ENCODE measurements around the gene SMCO2. TPM values are rescaled to one million over a fixed set of nuclear protein-coding genes. Genes with fewer than 3 reads are reported as not detected.
"Not testable (repeated sequence)": the region's sequence is repeated elsewhere in the genome, so short reads cannot be mapped to it uniquely, and the experiment has no call there.

SMCO2 gene
- total and polyA plus RNA-seq, 4 donors: 0.40 to 2.2 (median 1.2) TPM

- Histone ChIP-seq H3K27ac (ENCODE audit: low read depth, low read length) (no peak overlapping the region), H3K4me1 (ENCODE audit: control insufficient read depth, insufficient read depth, low read length) (no peaks in the 10 kb centered on the region), H3K27me3 (ENCODE audit: control insufficient read depth, insufficient read depth, low read length) (no peaks in the 10 kb centered on the region), H3K36me3 (ENCODE audit: control insufficient read depth, insufficient read depth, low read length) (no peaks in the 10 kb centered on the region), H3K4me3 (ENCODE audit: low read depth, low read length) (no peak overlapping the region), H3K9me3 (ENCODE audit: control insufficient read depth, insufficient read depth, low read length) (no peaks in the 10 kb centered on the region)
- WGBS (ENCODE audit: insufficient coverage): 82% methylated on average over 2 of the region's 5 CpGs
- no peak for DNase-seq (ENCODE audit: low read depth in 4 of 6, low spot score in 6 of 6)
These were observed 96.1 kb downstream of the SMCO2 start for GRCh38 chr12:27542628-27543027.

GRCh38 chr12:27544858-27545257 lies 98.3 kb downstream of the SMCO2 start:
- H3K27ac ChIP-seq (ENCODE audit: low read depth, low read length); H3K9me3 ChIP-seq (ENCODE audit: control insufficient read depth, insufficient read depth, low read length); H3K27me3 ChIP-seq (ENCODE audit: control insufficient read depth, insufficient read depth, low read length); H3K4me3 ChIP-seq (ENCODE audit: low read depth, low read length); DNase-seq (ENCODE audit: low read depth in 4 of 6, low spot score in 6 of 6); H3K36me3 ChIP-seq (ENCODE audit: control insufficient read depth, insufficient read depth, low read length); H3K4me1 ChIP-seq (ENCODE audit: control insufficient read depth, insufficient read depth, low read length): not testable (repeated sequence)
- no CpG with 5 or more reads among the region's 1 CpG for WGBS (ENCODE audit: insufficient coverage)

GRCh38 chr12:27545665-27546064 lies 99.1 kb downstream of the SMCO2 start:
- H3K27ac ChIP-seq (ENCODE audit: low read depth, low read length): no peak overlapping the region
- H3K27me3 ChIP-seq (ENCODE audit: control insufficient read depth, insufficient read depth, low read length): no peaks in the 10 kb centered on the region
- H3K4me1 ChIP-seq (ENCODE audit: control insufficient read depth, insufficient read depth, low read length): peaks cover 3% of the 10 kb centered on the region
- no peak overlapping the region for H3K4me3 ChIP-seq (ENCODE audit: low read depth, low read length)
- H3K36me3 ChIP-seq (ENCODE audit: control insufficient read depth, insufficient read depth, low read length): no peaks in the 10 kb centered on the region
- 91% methylated on average over 3 of the region's 9 CpGs for WGBS (ENCODE audit: insufficient coverage)
- DNase-seq (ENCODE audit: low read depth in 4 of 6, low spot score in 6 of 6): no peak
- no peaks in the 10 kb centered on the region for H3K9me3 ChIP-seq (ENCODE audit: control insufficient read depth, insufficient read depth, low read length)

- DNase-seq (ENCODE audit: low read depth in 4 of 6, low spot score in 6 of 6): no peak
- H3K27ac ChIP-seq (ENCODE audit: low read depth, low read length): no peak overlapping the region
- 100% methylated on average over 2 of the region's 5 CpGs for WGBS (ENCODE audit: insufficient coverage)
These were observed 101.1 kb downstream of the SMCO2 start for GRCh38 chr12:27547592-27547991.

DNA sequence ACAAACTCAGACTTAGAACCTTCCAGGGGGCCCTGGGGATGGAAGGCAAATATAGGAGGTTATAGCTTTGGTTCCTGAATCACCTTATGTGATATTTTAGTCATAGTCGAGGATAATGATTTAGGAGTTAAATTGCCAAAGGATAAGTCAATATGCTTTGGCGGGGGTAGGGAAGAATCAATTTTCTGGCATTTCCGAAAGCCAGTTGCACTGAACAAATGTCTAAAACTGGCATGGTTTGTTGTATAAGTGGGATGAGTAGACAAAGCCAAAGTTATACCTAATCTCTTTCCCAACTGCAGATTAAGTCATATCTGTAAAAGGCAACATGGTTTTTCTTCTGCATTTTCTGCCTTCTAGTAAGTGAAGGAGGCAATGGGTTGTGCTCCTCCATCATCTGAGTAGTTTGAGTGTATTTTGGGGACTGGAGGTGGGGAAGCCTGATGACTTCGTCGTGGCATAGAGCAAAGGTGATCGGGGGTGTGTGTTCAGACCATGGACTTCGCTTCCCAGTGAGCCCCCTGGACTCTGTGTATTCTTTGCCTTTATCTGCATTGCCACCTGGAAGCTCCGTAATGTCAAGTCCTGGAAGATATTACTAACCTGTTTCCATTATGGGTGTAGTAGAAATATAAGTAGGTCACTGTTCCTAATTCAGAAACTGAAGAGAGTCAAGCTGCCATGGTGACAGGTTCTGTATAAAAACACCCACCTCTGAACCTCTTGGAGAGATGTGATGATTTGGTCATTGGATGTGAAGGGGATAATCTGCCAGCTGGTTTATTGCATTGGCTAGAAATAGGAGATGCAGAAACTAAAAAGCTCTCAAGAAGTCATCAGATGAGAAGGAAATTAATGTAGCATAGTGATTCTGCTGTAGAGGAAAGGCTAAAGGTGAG lies 102.0 kb downstream of the SMCO2 start:
- no peak overlapping the region for H3K4me3 ChIP-seq (ENCODE audit: low read depth, low read length)
- H3K9me3 ChIP-seq (ENCODE audit: control insufficient read depth, insufficient read depth, low read length): no peaks in the 10 kb centered on the region
- H3K36me3 ChIP-seq (ENCODE audit: control insufficient read depth, insufficient read depth, low read length): no peaks in the 10 kb centered on the region
- WGBS (ENCODE audit: insufficient coverage): 94% methylated on average over 6 of the region's 8 CpGs
- H3K27me3 ChIP-seq (ENCODE audit: control insufficient read depth, insufficient read depth, low read length): no peaks in the 10 kb centered on the region
- DNase-seq (ENCODE audit: low read depth in 4 of 6, low spot score in 6 of 6): no peak
- no peak overlapping the region for H3K27ac ChIP-seq (ENCODE audit: low read depth, low read length)
- H3K4me1 ChIP-seq (ENCODE audit: control insufficient read depth, insufficient read depth, low read length): peaks cover 15% of the 10 kb centered on the region

More at GRCh38 chr12:27547592-27547991, 101.1 kb downstream of the SMCO2 start:
- H3K4me3 ChIP-seq (ENCODE audit: low read depth, low read length): no peak overlapping the region
- peaks cover 9% of the 10 kb centered on the region for H3K4me1 ChIP-seq (ENCODE audit: control insufficient read depth, insufficient read depth, low read length)
- H3K9me3 ChIP-seq (ENCODE audit: control insufficient read depth, insufficient read depth, low read length): no peaks in the 10 kb centered on the region
- H3K27me3 ChIP-seq (ENCODE audit: control insufficient read depth, insufficient read depth, low read length): no peaks in the 10 kb centered on the region
- no peaks in the 10 kb centered on the region for H3K36me3 ChIP-seq (ENCODE audit: control insufficient read depth, insufficient read depth, low read length)

DNA sequence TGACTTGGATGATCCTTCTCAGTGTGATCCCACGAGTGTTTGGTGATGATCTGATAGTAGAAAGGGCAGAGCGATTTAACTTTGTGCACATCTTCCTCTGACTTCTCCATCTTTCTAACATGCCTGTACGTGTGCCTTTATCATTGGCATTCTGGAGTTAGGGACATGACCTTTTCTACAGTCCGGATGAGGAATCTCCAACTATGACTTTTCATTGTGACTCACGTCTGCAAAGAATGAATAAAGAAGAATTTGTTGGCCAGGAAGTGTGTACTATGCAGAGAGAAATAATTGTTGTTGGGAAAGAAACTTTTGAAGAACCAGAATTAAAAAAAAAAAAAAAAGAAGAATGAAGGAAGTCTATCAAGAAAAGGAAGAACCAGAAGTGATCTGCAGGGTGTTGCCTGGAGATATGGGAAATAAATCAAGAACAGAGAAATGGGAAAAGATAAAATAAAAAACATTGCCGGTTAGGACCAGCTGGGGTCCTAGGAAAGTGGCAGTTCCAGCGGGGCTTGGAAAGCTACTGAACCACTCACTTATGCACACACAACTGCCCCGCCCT lies 102.8 kb downstream of the SMCO2 start:
- Histone ChIP-seq H3K27me3 (ENCODE audit: control insufficient read depth, insufficient read depth, low read length) (no peaks in the 10 kb centered on the region), H3K4me1 (ENCODE audit: control insufficient read depth, insufficient read depth, low read length) (peaks cover 15% of the 10 kb centered on the region), H3K36me3 (ENCODE audit: control insufficient read depth, insufficient read depth, low read length) (no peaks in the 10 kb centered on the region), H3K9me3 (ENCODE audit: control insufficient read depth, insufficient read depth, low read length) (no peaks in the 10 kb centered on the region), H3K27ac (ENCODE audit: low read depth, low read length) (peak overlapping the region; percentile 12), H3K4me3 (ENCODE audit: low read depth, low read length) (no peak overlapping the region)
- DNase-seq (ENCODE audit: low read depth in 4 of 6, low spot score in 6 of 6): no peak
- WGBS (ENCODE audit: insufficient coverage): 60% methylated on average over 1 of the region's 8 CpGs

GRCh38 chr12:27549801-27550652 lies 103.5 kb downstream of the SMCO2 start:
- WGBS (ENCODE audit: insufficient coverage): 75% methylated on average over 5 of the region's 12 CpGs
- DNase-seq (ENCODE audit: low read depth in 4 of 6, low spot score in 6 of 6): peak in 2 of 6 donors; percentile 10 to 38
- Histone ChIP-seq H3K27me3 (ENCODE audit: control insufficient read depth, insufficient read depth, low read length) (no peaks in the 10 kb centered on the region), H3K4me1 (ENCODE audit: control insufficient read depth, insufficient read depth, low read length) (peaks cover 15% of the 10 kb centered on the region), H3K9me3 (ENCODE audit: control insufficient read depth, insufficient read depth, low read length) (no peaks in the 10 kb centered on the region), H3K4me3 (ENCODE audit: low read depth, low read length) (no peak overlapping the region), H3K36me3 (ENCODE audit: control insufficient read depth, insufficient read depth, low read length) (no peaks in the 10 kb centered on the region), H3K27ac (ENCODE audit: low read depth, low read length) (peak overlapping the region; percentile 22)

DNA sequence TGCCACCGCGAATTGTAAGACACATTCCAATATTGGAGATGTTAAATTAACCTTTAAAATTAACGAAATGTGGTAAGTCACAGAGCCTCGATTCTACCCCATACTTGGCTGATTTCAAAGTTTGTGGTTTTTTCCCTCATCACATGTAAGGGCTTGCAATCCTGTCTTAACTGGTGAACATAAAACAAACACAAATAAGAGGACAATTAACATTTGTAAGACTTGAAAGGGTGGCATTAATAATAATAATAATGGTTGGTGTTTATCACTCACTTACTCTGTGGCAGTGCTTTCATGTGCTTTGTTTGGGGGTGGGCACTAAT lies 104.1 kb downstream of the SMCO2 start:
- peaks cover 15% of the 10 kb centered on the region for H3K4me1 ChIP-seq (ENCODE audit: control insufficient read depth, insufficient read depth, low read length)
- H3K9me3 ChIP-seq (ENCODE audit: control insufficient read depth, insufficient read depth, low read length): no peaks in the 10 kb centered on the region
- no peaks in the 10 kb centered on the region for H3K36me3 ChIP-seq (ENCODE audit: control insufficient read depth, insufficient read depth, low read length)
- no peaks in the 10 kb centered on the region for H3K27me3 ChIP-seq (ENCODE audit: control insufficient read depth, insufficient read depth, low read length)
- no peak overlapping the region for H3K4me3 ChIP-seq (ENCODE audit: low read depth, low read length)
- DNase-seq (ENCODE audit: low read depth in 4 of 6, low spot score in 6 of 6): no peak
- H3K27ac ChIP-seq (ENCODE audit: low read depth, low read length): no peak overlapping the region
- no CpG with 5 or more reads among the region's 4 CpGs for WGBS (ENCODE audit: insufficient coverage)

DNA sequence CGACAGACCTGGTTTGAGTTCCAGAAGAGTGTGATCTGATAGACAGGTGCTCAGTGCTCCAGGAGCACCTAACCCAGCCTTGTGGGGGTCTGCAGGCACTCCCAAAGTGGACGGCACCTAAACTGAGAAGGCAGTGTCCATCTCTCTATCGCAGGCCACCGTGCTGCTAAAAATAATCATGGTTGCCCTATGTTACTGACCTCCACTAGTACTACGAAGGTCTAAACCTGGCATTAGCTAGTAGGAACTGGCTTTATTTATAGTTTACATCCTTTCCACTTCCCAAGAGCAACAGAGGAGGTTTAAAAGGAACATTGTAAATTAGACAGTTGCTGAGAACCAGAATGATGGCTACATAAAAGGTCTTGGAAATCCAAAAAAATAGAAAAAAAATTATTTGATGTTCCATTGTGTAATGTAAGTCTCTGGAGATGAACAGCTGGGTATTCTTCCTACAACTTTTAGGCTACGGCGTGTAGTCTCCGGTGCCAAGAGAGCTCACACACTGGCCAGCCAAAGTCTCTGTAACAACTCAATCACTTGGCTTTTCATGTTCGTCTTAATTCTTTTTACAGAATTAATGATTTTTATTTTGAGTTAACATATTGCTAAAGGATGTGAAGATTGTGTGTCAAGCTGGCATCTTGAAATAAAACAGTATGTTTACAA lies 104.8 kb downstream of the SMCO2 start:
- DNase-seq (ENCODE audit: low read depth in 4 of 6, low spot score in 6 of 6): no peak
- H3K36me3 ChIP-seq (ENCODE audit: control insufficient read depth, insufficient read depth, low read length): no peaks in the 10 kb centered on the region
- no peaks in the 10 kb centered on the region for H3K9me3 ChIP-seq (ENCODE audit: control insufficient read depth, insufficient read depth, low read length)
- peak overlapping the region; percentile 92 for H3K27ac ChIP-seq (ENCODE audit: low read depth, low read length)
- H3K4me1 ChIP-seq (ENCODE audit: control insufficient read depth, insufficient read depth, low read length): peaks cover 15% of the 10 kb centered on the region
- WGBS (ENCODE audit: insufficient coverage): 90% methylated on average over 2 of the region's 9 CpGs
- no peak overlapping the region for H3K4me3 ChIP-seq (ENCODE audit: low read depth, low read length)
- H3K27me3 ChIP-seq (ENCODE audit: control insufficient read depth, insufficient read depth, low read length): no peaks in the 10 kb centered on the region

Measured in spinal cord (tissue), 10 donors.